Heart left ventricle (tissue), 16 donors: ENCODE data around the gene PTPN1. TPM values are rescaled to one million over a fixed set of nuclear protein-coding genes. Genes with fewer than 3 reads are reported as not detected.
A peak's percentile ranks its signal among the peaks of the same experiment; 100 is the strongest.

Experiments used
- ATAC-seq, 4 donors: fragments of 200-7000 bp; cut with Tn5 transposase; one replicate each; pipeline ENCODE4 v1.9.1; 2020 to 2022; ENCODE audit warnings: moderate library complexity in 4 of 4, mild to moderate bottlenecking in 3 of 4, moderate number of reproducible peaks in 1 of 4
- DNase-seq, 5 donors: peaks; one replicate each; pipeline ENCODE4 v3.0.0-alpha.2; 2020
- H3K27ac ChIP-seq, 12 donors: fragments of 200-600 bp; sonication (generic) in 4 of 12; one replicate each; pipeline versions ENCODE4 v1.5.0 to v1.8.0; 2016 to 2022; ENCODE audit warnings: mild to moderate bottlenecking in 2 of 12
- H3K27me3 ChIP-seq, 9 donors: fragments of 200-600 bp; sonication (generic) in 2 of 9; one replicate each; pipeline versions ENCODE4 v1.5.1 to v1.8.0; 2016 to 2022; ENCODE audit warnings: mild to moderate bottlenecking in 3 of 9
- H3K36me3 ChIP-seq, 9 donors: fragments of 200-600 bp; sonication (generic) in 2 of 9; one replicate each; pipeline versions ENCODE4 v1.5.0 to v1.8.0; 2018 to 2022; ENCODE audit warnings: mild to moderate bottlenecking in 2 of 9
- H3K4me1 ChIP-seq, 12 donors: fragments of 200-600 bp; sonication (generic) in 4 of 12; one replicate each; pipeline versions ENCODE4 v1.5.0 to v1.8.0; 2016 to 2022; ENCODE audit warnings: mild to moderate bottlenecking in 3 of 12
- H3K4me3 ChIP-seq, 12 donors: fragments of 200-600 bp; sonication (generic) in 4 of 12; one replicate each; pipeline versions ENCODE4 v1.5.0 to v1.8.0; 2017 to 2022; ENCODE audit warnings: mild to moderate bottlenecking in 9 of 12, moderate library complexity in 4 of 12
- H3K9me3 ChIP-seq, 12 donors: fragments of 200-600 bp; sonication (generic) in 4 of 12; one replicate each; pipeline versions ENCODE4 v1.5.0 to v1.8.0; 2016 to 2022; ENCODE audit warnings: mild to moderate bottlenecking in 1 of 12
- CTCF ChIP-seq, 12 donors: fragments of 200-600 bp; sonication (generic) in 4 of 12; IDR thresholded peaks; one replicate each; pipeline versions ENCODE4 v1.5.0 to v1.8.0; 2018 to 2022; ENCODE audit warnings: antibody characterized with exemption in 12 of 12, mild to moderate bottlenecking in 5 of 12
- POLR2A ChIP-seq, 2 donors: fragments of 450-650 bp; IDR thresholded peaks; one replicate each; pipeline ENCODE4 v1.6.1; 2017; ENCODE audit warnings: antibody characterized with exemption in 2 of 2, mild to moderate bottlenecking in 2 of 2, moderate library complexity in 2 of 2
- whole genome bisulfite sequencing, 4 donors: extraction: QIAGEN DNeasy Blood & Tissue Kit in 2 of 4; methylation state at CpG; one replicate each; pipeline versions ENCODE4 v1.1.5 to v1.1.7; 2013 to 2018; 5-methylcytosine and 5-hydroxymethylcytosine counted together
- intact Hi-C, 10 donors: fragments of 100-400 bp; cut with DNase I; formaldehyde crosslinking; loops; one replicate each; pipeline versions ENCODE4 v1.11.1 to v1.14.2; 2022
- polyA plus RNA-seq, 2 donors: library from polyadenylated mRNA; stranded (reverse); fragments of 200-250 nt; gene quantifications; one replicate each; pipeline ENCODE4 v1.2.3, GENCODE V29; 2013
- total RNA-seq, 9 donors: library from RNA; depleted of rRNA in 2 of 9; stranded (reverse); fragments of >200 nt in 2 of 9; fragmentation: NEBNext Ultra II Directional in 3 of 9; extraction: Animal tissue kit (Norgen Biotek cat#: 25700) in 3 of 9; gene quantifications; one replicate each; pipeline versions ENCODE4 v1.1.0 to v1.2.4, GENCODE V29; 2016 to 2023
- donor health status: ischemic (EF 13 %, LVEDD 7.1; RV severe dilation, severe dysfunction).
- donor health status: healthy with polysubstance abuse.
- donor health status: DM: no; HTN: yes; CAD: no.
- donor health status: DM: no; HTN: no; CAD: no.
- donor health status: ischemic (EF 25% LVEDD 6.9; RV normal size, moderate dysfunction).
- donor health status: ischemic (EF 25% LVEDD 5.7; RV mildly dilated, moderate dysfunction).
- donor health status: healthy.
- donor health status: DM: yes; HTN: yes; CAD: no.
- donor health status: ischemic (EF 35%, LVEDD 5.7; RV mildly dilated, moderate dysfunction).
- donor health status: nonischemic (EF 11% LVEDD 7.7; RV severe dilation, severe dysfunction).
- donor health status: DM: yes; HTN: yes; CAD: no.
- donor health status: PGD.
- donor health status: ischemic (EF 29% LVEDD 5.4; RV normal size, mild dysfunction).
- donor health status: nonischemic (EF 23%, LVEDD 6.1; RV moderate dilation, normal function).

Gene PTPN1
- total and polyA plus RNA-seq, 11 donors: 18.5 to 93.8 (median 32.0) TPM

DNA sequence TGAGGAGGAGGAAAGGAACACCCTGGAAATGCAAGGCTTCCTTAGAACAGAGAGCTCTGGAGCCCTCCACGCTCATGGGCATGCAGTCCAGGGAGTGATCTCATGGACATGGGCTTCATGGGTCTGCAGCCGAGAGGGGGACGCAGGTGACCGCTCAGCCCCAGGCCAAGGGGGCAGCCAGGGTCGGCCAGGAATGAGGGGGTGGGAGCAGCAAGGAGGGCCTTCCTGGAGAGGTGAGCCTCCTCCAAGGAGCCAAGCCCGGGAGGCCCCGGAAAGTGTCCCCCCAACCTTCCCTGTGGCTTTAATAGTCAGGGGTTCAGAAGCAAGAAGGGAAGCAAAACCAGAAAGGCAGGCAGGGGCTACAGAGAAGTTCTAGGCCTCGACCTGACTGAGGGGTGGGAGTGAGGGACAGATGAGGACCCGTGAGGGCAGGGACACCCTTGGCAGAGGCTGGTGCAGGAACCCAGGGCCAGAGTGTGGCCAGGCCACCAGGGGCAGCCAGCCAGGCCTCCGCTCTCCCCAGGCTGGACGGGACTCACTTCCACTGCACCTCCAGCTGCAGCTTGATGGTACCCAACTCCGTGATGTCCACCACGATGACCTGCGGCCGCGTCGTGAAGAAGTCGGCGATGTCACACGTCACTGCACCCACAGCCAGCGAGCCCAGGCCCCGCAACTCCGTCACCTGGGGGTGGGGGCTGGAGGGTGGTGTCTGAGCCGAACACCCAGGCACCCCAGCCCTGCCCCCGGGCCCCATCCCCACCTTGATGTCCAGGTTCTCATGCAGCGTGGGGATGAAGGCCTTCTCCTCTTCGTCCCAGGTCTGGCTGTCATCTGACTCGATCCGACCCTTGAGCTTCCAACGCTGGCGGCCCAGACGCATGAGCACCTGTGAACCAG lies 97.9 kb downstream of the PTPN1 start:
- no peaks in the 10 kb centered on the region for H3K27me3 ChIP-seq
- H3K4me3 ChIP-seq: no peak overlapping the region
- H3K36me3 ChIP-seq: peaks cover 0 to 8% (median 0%) of the 10 kb centered on the region in 9 donors
- TF ChIP-seq POLR2A (IDR thresholded peaks at IDR 0.05) (no peak), CTCF (IDR thresholded peaks at IDR 0.05) (no peak)
- intact Hi-C loops: no loop called here
- H3K9me3 ChIP-seq: no peaks in the 10 kb centered on the region
- H3K4me1 ChIP-seq: peaks cover 0 to 9% (median 0%) of the 10 kb centered on the region in 12 donors
- no peak overlapping the region for H3K27ac ChIP-seq
- 90 to 95% (median 92%) methylated on average over 25 to 32 of the region's 32 CpGs for WGBS, 4 donors
- DNase-seq: no peak
- ATAC-seq: peak in 1 of 4 donors; percentile 8

GRCh38 chr20:50608750-50609104 lies 98.5 kb downstream of the PTPN1 start:
- Histone ChIP-seq H3K4me1 (peaks cover 0 to 9% (median 0%) of the 10 kb centered on the region in 12 donors), H3K4me3 (no peak overlapping the region), H3K36me3 (peaks cover 0 to 8% (median 0%) of the 10 kb centered on the region in 9 donors), H3K27me3 (no peaks in the 10 kb centered on the region), H3K9me3 (no peaks in the 10 kb centered on the region), H3K27ac (no peak overlapping the region)
- ATAC-seq (peak in 1 of 4 donors; percentile 7), DNase-seq (no peak)
- TF ChIP-seq POLR2A (IDR thresholded peaks at IDR 0.05) (no peak), CTCF (IDR thresholded peaks at IDR 0.05) (no peak)
- intact Hi-C loops: no loop called here
- 94 to 97% (median 95%) methylated on average over 13 of the region's 13 CpGs for WGBS, 4 donors

DNA sequence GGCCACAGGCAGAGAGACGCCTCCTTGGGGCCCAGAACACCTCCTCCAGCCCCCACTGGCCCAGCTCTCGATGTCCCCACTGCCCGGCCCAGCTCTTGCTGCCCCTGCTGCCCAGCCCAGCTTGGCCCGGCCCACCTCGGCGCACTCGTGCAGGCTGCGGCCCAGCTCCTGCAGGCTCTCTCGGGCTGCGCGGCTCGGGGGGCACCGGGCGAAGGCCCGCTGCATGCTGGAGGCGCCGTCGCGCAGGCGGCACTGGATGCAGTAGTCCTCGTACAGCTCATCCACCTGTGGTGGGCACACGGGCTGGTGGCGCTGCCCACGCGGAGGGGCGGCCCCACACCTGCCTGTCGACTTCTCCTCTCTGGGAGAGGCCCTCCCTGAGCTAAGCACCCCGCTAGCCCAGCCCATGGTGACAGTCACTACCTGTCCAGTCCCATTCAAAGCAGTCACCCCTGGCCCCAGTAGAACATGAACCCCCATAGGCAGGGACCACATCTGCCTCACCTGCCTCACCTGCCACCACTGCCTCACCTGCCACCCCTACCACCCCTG lies 99.3 kb downstream of the PTPN1 start:
- H3K4me1 ChIP-seq: peaks cover 0 to 9% (median 0%) of the 10 kb centered on the region in 12 donors
- TF ChIP-seq POLR2A (IDR thresholded peaks at IDR 0.05) (no peak), CTCF (IDR thresholded peaks at IDR 0.05) (no peak)
- ATAC-seq (no peak), DNase-seq (no peak)
- no peaks in the 10 kb centered on the region for H3K9me3 ChIP-seq
- intact Hi-C loops: no loop called here
- H3K4me3 ChIP-seq: no peak overlapping the region
- no peaks in the 10 kb centered on the region for H3K27me3 ChIP-seq
- H3K27ac ChIP-seq: no peak overlapping the region
- peaks cover 0 to 8% (median 0%) of the 10 kb centered on the region in 9 donors for H3K36me3 ChIP-seq
- WGBS, 4 donors: 94 to 95% (median 95%) methylated on average over 25 to 28 of the region's 28 CpGs

DNA sequence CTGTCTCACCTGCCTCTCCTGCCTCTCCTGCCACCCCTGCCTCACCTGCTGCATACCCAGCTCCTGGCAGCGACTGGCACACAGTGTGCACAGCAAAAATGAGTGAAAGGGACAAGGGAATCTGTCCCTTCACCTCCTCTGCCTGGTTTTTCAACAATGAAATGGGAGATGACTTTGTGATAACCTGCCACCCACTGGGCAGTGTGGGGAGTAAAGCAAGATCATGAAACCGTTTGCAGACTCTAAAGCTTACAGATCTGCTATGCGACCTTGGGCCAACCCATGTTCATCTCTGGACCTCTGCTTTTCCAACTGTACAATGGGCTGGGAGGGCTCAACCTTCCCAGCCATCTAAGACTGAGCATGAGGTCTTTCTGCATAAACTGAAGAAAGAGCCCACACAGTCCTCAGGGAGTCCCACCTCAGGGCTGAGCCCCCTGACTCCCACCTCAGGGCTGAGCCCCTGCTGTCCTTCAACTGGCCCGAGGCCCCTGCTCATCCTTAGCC lies 100.1 kb downstream of the PTPN1 start:
- no peak overlapping the region for H3K27ac ChIP-seq
- intact Hi-C loops: no loop called here
- ATAC-seq (no peak), DNase-seq (no peak)
- H3K4me3 ChIP-seq: no peak overlapping the region
- H3K27me3 ChIP-seq: no peaks in the 10 kb centered on the region
- H3K9me3 ChIP-seq: no peaks in the 10 kb centered on the region
- WGBS, 4 donors: 74 to 84% (median 81%) methylated on average over 4 of the region's 4 CpGs
- H3K36me3 ChIP-seq: peaks cover 0 to 5% (median 0%) of the 10 kb centered on the region in 9 donors
- TF ChIP-seq CTCF (IDR thresholded peaks at IDR 0.05) (no peak), POLR2A (IDR thresholded peaks at IDR 0.05) (no peak)
- peaks cover 0 to 9% (median 0%) of the 10 kb centered on the region in 12 donors for H3K4me1 ChIP-seq
